Stimulated activated effector memory CD8-positive, alpha-beta T cell treated with anti-CD3 and anti-CD28 coated beads, Interleukin-12 subunit alpha, Interleukin-12 subunit beta, amount 100 ng/mL, for 72 hours (primary cell): ENCODE measurements around the gene SLC16A7.

ENCODE experiments used
- ATAC-seq: fragments of 150-1000 bp; cut with Tn5 transposase; 2 replicates; pipeline ENCODE4 v1.10.0; 2021
- DNase-seq, 2 donors: peaks; one replicate each; pipeline ENCODE4 v3.0.0; 2021 to 2022; ENCODE audit warnings: low spot score in 2 of 2
- H3K27ac Mint-ChIP-seq: one replicate; pipeline ENCODE4 v1.8.0; 2022; ENCODE audit warnings: mild to moderate bottlenecking, mixed read lengths
- H3K36me3 Mint-ChIP-seq: one replicate; pipeline ENCODE4 v1.8.0; 2022; ENCODE audit warnings: mild to moderate bottlenecking, mixed read lengths
- H3K4me1 Mint-ChIP-seq: one replicate; pipeline ENCODE4 v1.8.0; 2022; ENCODE audit warnings: mixed read lengths
- H3K4me3 Mint-ChIP-seq: one replicate; pipeline ENCODE4 v1.8.0; 2022; ENCODE audit warnings: mild to moderate bottlenecking, mixed read lengths
- H3K9me3 Mint-ChIP-seq: one replicate; pipeline ENCODE4 v1.8.0; 2022; ENCODE audit warnings: mixed read lengths

Gene SLC16A7

GRCh38 chr12:59803735-59804134 is 207.9 kb downstream of the SLC16A7 start:
- no peak overlapping the region for H3K27ac Mint-ChIP-seq
- H3K36me3 Mint-ChIP-seq, result no peaks in the 10 kb centered on the region
- H3K9me3 Mint-ChIP-seq, result peaks cover 9% of the 10 kb centered on the region
- DNase-seq (no peak), ATAC-seq (no peak)
- no peak overlapping the region for H3K4me3 Mint-ChIP-seq
- H3K4me1 Mint-ChIP-seq, result peaks cover 5% of the 10 kb centered on the region

GRCh38 chr12:59808317-59808910 is 212.6 kb downstream of the SLC16A7 start:
- Mint-ChIP-seq H3K27ac (no peak overlapping the region), H3K36me3 (no peaks in the 10 kb centered on the region), H3K9me3 (no peaks in the 10 kb centered on the region), H3K4me1 (peaks cover 5% of the 10 kb centered on the region), H3K4me3 (no peak overlapping the region)
- DNase-seq, result no peak
- ATAC-seq, result peak; percentile 68

- Mint-ChIP-seq H3K27ac (no peak overlapping the region), H3K36me3 (no peaks in the 10 kb centered on the region), H3K4me1 (no peaks in the 10 kb centered on the region), H3K4me3 (no peak overlapping the region), H3K9me3 (peaks cover 2% of the 10 kb centered on the region)
- no peak for ATAC-seq
- no peak for DNase-seq
Observed at GRCh38 chr12:59811991-59812390, 216.2 kb downstream of the SLC16A7 start.

- no peaks in the 10 kb centered on the region for H3K36me3 Mint-ChIP-seq
- H3K9me3 Mint-ChIP-seq, result peaks cover 3% of the 10 kb centered on the region
- no peaks in the 10 kb centered on the region for H3K4me1 Mint-ChIP-seq
- H3K4me3 Mint-ChIP-seq, result no peak overlapping the region
- no peak overlapping the region for H3K27ac Mint-ChIP-seq
- no peak for DNase-seq
- no peak for ATAC-seq
Observed at GRCh38 chr12:59812716-59813115, 216.9 kb downstream of the SLC16A7 start.

GRCh38 chr12:59820594-59821011 is 224.8 kb downstream of the SLC16A7 start:
- no peak for ATAC-seq
- Mint-ChIP-seq H3K27ac (no peak overlapping the region), H3K4me3 (no peak overlapping the region), H3K4me1 (no peaks in the 10 kb centered on the region), H3K9me3 (peaks cover 3% of the 10 kb centered on the region), H3K36me3 (no peaks in the 10 kb centered on the region)
- no peak for DNase-seq

- no peaks in the 10 kb centered on the region for H3K9me3 Mint-ChIP-seq
- no peak for DNase-seq
- no peaks in the 10 kb centered on the region for H3K36me3 Mint-ChIP-seq
- no peak overlapping the region for H3K4me3 Mint-ChIP-seq
- H3K4me1 Mint-ChIP-seq, result no peaks in the 10 kb centered on the region
- no peak for ATAC-seq
- H3K27ac Mint-ChIP-seq, result no peak overlapping the region
Observed at GRCh38 chr12:59823567-59823966, 227.7 kb downstream of the SLC16A7 start.

GRCh38 chr12:59827767-59828166 is 231.9 kb downstream of the SLC16A7 start:
- Mint-ChIP-seq H3K4me3 (no peak overlapping the region), H3K36me3 (no peaks in the 10 kb centered on the region), H3K27ac (no peak overlapping the region), H3K4me1 (no peaks in the 10 kb centered on the region), H3K9me3 (no peaks in the 10 kb centered on the region)
- no peak for ATAC-seq
- DNase-seq, result no peak

- Mint-ChIP-seq H3K4me3 (no peak overlapping the region), H3K36me3 (no peaks in the 10 kb centered on the region), H3K27ac (no peak overlapping the region), H3K4me1 (no peaks in the 10 kb centered on the region), H3K9me3 (no peaks in the 10 kb centered on the region)
- no peak for DNase-seq
- no peak for ATAC-seq
Observed at GRCh38 chr12:59828521-59828920, 232.7 kb downstream of the SLC16A7 start.

- ATAC-seq, result peak; percentile 36
- no peaks in the 10 kb centered on the region for H3K36me3 Mint-ChIP-seq
- H3K4me1 Mint-ChIP-seq, result no peaks in the 10 kb centered on the region
Observed at GRCh38 chr12:59833408-59833807, 237.6 kb downstream of the SLC16A7 start.

GRCh38 chr12:59834659-59835474 is 239.0 kb downstream of the SLC16A7 start:
- Mint-ChIP-seq H3K9me3 (no peaks in the 10 kb centered on the region), H3K27ac (no peak overlapping the region), H3K4me1 (no peaks in the 10 kb centered on the region), H3K4me3 (no peak overlapping the region), H3K36me3 (no peaks in the 10 kb centered on the region)
- ATAC-seq (no peak), DNase-seq (no peak)

More at GRCh38 chr12:59833408-59833807, 237.6 kb downstream of the SLC16A7 start:
- Mint-ChIP-seq H3K9me3 (no peaks in the 10 kb centered on the region), H3K4me3 (no peak overlapping the region), H3K27ac (no peak overlapping the region)
- DNase-seq, result no peak
